T-helper 22 cell (primary cell): ENCODE results near the gene NOTCH2.
"Not testable (repeated sequence)": the region's sequence is repeated elsewhere in the genome, so short reads cannot be mapped to it uniquely, and the experiment has no call there.

Experiments
- DNase-seq: peaks from one replicate; pipeline ENCODE4 v3.0.0-alpha.2; 2020; ENCODE audit warnings: low read depth

Gene NOTCH2

GRCh38 chr1:120069067-120069919 lies at the start of gene NOTCH2:
Gene NOTCH2, minus strand, starts transcription at chr1:120069662. Its CDS starts 256 bp downstream, at chr1:120069406.
- DNase-seq: peak; percentile 59

- not testable (repeated sequence) for DNase-seq
Measured at GRCh38 chr1:120117371-120118177, 48.1 kb upstream of the NOTCH2 start.

- DNase-seq: not testable (repeated sequence)
Measured at GRCh38 chr1:120116094-120116493, 46.6 kb upstream of the NOTCH2 start.

GRCh38 chr1:120113134-120113533 lies 43.7 kb upstream of the NOTCH2 start:
- DNase-seq: not testable (repeated sequence)

DNA sequence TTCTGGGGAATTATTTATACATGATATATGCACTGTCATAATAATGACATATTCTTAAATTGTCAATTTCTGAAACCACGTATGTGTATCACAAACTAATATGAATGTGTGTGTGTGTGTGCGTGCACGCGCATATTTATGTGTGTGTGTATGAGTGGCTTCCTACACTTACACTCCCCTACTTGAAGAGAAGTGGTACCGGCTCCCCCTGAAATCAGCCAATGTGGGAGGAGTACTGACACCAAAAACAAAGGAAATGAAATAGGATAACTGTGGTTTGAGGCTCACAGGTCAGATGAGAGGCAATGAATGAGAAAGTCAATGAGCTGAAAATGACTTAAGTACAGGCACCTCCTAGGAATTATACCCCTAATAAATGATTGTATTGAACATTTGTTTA lies 42.8 kb upstream of the NOTCH2 start:
- not testable (repeated sequence) for DNase-seq

DNA sequence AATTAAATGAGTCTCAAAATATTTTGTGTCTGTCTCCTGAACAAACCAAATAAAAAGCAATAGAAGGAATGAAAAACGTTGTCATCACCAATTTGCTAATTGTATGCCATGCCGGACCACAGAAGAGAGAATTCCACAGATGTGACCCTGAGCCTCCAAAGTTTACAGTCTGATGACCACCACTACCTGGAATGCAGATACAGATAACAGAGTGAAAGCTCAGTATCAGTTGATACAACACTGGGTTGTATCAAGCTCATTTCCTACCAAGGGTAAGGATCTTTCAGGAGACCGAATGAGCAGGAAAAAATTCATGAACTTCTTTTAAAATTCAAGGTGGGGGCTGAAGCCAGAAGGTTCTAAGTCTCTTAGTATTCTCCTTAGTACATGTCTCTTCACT lies 42.3 kb upstream of the NOTCH2 start:
- not testable (repeated sequence) for DNase-seq

- DNase-seq: not testable (repeated sequence)
Measured at GRCh38 chr1:120111008-120111407, 41.5 kb upstream of the NOTCH2 start.

DNA sequence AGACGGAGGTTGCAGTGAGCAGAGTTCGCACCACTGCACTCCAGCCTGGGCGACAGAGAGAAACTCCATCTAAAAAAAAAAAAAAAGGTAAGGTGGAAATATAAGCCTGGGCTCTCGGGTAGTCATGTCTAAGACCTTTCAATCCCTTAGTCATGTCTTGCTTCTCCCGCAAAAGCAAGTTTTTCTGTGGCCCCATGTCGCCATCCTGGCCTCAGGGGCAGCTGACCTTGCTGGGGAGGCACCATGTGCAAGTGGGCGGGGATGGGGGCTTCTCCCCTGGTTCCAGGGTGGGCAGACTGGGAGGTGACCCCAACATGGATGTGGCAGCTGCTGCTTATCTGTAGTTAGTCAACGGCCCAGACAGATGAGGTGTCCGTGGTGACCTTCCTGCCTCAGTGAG lies 40.2 kb upstream of the NOTCH2 start:
- not testable (repeated sequence) for DNase-seq

- not testable (repeated sequence) for DNase-seq
Measured at GRCh38 chr1:120109180-120109579, 39.7 kb upstream of the NOTCH2 start.

DNA sequence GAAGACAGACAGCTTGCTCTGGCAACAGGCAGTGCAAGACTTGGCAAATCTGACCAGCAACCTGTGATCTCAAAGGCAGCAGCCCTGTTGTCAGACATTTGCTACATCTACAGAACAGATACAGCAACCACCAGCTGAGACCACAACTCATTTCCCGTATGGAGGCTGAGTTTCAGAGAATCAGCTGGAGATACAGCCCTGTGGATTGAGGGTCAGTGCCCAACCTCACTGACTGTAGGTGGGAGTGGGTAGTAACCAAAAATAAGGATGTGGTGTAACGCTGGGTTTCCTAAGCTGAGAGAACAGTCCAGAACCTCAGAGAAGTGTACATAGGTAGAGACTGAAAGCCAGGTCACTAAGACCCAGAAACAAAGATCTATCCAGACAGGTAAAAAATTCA lies 35.8 kb upstream of the NOTCH2 start:
- DNase-seq: not testable (repeated sequence)

- not testable (repeated sequence) for DNase-seq
Measured at GRCh38 chr1:120103768-120104167, 34.3 kb upstream of the NOTCH2 start.

DNA sequence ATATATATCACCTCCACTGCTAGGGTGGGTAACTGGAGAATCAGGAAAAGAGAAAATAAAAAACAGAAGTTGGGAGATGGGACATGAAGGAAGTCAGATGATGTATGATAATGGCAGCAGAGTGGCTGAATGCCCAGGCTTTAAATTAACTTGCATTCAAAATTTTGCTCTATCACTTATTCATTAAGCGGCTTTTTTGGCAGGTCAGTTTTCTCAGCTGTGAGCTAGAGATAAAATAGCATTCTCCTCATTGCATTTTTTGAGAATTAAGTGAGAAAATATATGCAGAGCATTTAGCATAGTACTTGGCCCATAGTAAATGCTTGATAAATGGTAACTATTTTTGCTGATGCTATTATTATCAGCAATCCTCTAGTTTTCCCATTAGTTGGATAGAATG lies 32.1 kb upstream of the NOTCH2 start:
- not testable (repeated sequence) for DNase-seq

DNA sequence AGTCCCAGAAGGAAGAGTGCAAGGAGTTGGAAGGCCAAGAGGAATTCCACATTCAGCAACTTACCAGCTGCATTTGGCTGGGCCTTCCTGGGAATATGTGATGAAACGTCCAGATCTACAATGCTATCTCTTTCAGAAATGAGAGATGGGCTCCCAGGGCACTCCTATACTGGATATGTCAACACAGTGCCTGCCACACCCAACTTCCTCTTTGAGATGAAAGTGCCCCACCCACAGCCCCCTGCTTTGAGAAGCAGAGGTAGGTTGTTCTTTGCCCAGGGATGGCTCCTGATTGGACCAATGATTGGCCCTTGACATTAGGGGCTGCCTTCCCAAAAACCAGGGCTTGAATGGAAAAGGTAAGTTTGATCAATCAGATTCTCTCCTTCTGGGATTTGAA lies 31.1 kb upstream of the NOTCH2 start:
- DNase-seq: not testable (repeated sequence)

GRCh38 chr1:120098986-120099759 lies 29.7 kb upstream of the NOTCH2 start:
- DNase-seq: not testable (repeated sequence)

DNA sequence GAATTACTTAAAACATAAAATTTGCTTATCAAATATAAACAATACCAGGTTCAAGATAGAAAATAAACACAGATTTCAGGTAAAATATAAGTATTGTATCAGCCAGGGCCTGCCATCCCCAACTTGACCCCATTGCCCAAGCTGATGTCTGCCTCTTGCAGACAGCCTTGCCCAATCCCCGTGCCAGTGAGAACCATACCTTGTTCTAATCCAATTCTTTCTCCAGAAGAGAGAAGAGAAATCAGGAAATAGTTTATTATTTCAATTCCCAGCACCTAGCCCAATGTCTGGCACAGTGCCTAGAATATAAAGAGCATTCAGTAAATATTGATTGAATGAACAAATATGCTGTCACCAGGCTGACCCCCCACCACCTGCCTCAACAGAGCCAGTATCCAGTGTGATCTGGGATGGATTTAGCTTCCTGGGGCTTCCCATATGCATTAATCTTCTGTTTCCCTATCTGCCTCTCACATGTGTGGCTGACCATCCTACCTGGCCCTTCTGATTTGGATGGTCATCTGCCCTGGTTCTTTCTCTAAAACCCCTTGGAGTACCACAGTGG lies 27.6 kb upstream of the NOTCH2 start:
- DNase-seq: not testable (repeated sequence)

- DNase-seq: not testable (repeated sequence)
Measured at GRCh38 chr1:120093548-120094181, 24.2 kb upstream of the NOTCH2 start.

- DNase-seq: not testable (repeated sequence)
Measured at GRCh38 chr1:120092232-120093218, 23.1 kb upstream of the NOTCH2 start.

DNA sequence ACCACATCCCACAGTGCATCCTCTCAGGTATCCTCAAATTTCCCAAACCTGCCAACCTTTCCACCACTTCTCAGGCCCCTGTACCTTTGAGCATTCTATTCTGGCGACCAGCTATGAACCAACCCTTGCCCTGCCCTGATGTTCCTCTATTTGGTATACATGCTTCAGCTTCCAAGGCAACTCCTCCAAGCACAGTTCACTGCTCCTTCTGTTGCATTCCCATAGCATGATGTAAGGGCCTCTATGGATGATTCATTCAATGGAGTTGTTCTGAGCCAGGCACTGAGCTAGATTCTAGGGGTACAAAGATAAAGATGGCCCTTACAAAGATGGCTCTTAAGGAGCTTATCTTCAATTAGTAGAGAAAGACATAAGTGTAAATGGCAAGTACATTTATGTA lies 21.4 kb upstream of the NOTCH2 start:
- DNase-seq: not testable (repeated sequence)

- peak; percentile 43 for DNase-seq
Measured at GRCh38 chr1:120087959-120088358, 18.5 kb upstream of the NOTCH2 start.

GRCh38 chr1:120069920-120070214 lies 405 bp upstream of the NOTCH2 start:
- not testable (repeated sequence) for DNase-seq
